IPS-15b (cell line): ENCODE results near the gene RGL3.
A peak's percentile ranks its signal among the peaks of the same experiment; 100 is the strongest.

Experiments
- H3K27me3 ChIP-seq: one replicate; pipeline ENCODE4 v1.6.1; 2013; ENCODE audit warnings: low read length; ENCODE audit not compliant: control insufficient read depth, insufficient read depth
- H3K36me3 ChIP-seq: one replicate; pipeline ENCODE4 v1.6.1; 2013; ENCODE audit warnings: low read length; ENCODE audit not compliant: control insufficient read depth, insufficient read depth
- H3K4me1 ChIP-seq: one replicate; pipeline ENCODE4 v1.6.1; 2013; ENCODE audit warnings: mild to moderate bottlenecking, low read length; ENCODE audit not compliant: control insufficient read depth, insufficient read depth
- H3K4me3 ChIP-seq: one replicate; pipeline ENCODE4 v1.5.1; 2013; ENCODE audit warnings: low read depth, low read length
- H3K9ac ChIP-seq: one replicate; pipeline ENCODE4 v1.6.1; 2013; ENCODE audit warnings: low read depth, mild to moderate bottlenecking, low read length
- H3K9me3 ChIP-seq: one replicate; pipeline ENCODE4 v1.6.1; 2013; ENCODE audit warnings: mild to moderate bottlenecking, low read length; ENCODE audit not compliant: control insufficient read depth, insufficient read depth

RGL3 gene

GRCh38 chr19:11375143-11375948 lies 43.8 kb downstream of the RGL3 start:
- H3K4me3 ChIP-seq: peak overlapping the region; percentile 84
- H3K36me3 ChIP-seq: peaks cover 6% of the 10 kb centered on the region
- no peaks in the 10 kb centered on the region for H3K9me3 ChIP-seq
- peaks cover 2% of the 10 kb centered on the region for H3K4me1 ChIP-seq
- no peaks in the 10 kb centered on the region for H3K27me3 ChIP-seq
- H3K9ac ChIP-seq: peak overlapping the region; percentile 79

DNA sequence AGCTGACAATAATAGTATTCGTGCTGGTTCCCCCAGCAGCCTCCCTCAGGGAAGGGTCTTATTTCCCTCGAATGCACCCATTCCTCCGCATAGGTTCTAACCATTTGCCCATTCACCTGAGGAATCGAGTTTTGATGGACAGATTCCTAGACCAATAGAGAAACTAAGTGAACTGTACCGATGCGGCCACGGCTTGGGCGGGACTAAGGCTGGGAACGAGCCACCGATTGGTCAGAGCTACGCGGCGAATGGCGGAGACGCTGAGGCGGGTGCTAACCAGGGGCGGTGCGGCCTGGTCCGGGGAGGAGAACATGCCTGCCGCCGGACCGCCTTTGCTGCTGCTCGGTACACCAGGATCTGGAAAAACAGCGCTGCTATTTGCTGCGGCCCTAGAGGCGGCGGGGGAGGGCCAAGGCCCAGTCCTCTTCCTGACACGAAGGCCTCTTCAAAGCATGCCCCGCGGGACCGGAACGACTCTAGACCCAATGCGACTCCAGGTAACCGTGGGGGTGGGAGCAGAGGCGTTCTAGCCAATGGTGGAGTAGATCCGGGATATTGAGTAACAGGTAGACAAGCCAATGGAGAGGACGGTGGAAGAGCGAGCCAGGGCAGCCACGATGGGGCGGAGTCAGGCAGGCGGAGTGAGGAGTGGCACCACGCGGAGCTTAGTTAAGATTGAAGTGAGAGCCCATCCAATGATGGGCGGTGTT lies 44.5 kb downstream of the RGL3 start, which contains the start of gene SWSAP1:
TSS of gene SWSAP1 (plus strand) at position 234 of the 710 bp plus-strand sequence. CDS start at position 249, 15 bp downstream.
- no peaks in the 10 kb centered on the region for H3K9me3 ChIP-seq
- H3K4me1 ChIP-seq: peaks cover 2% of the 10 kb centered on the region
- H3K36me3 ChIP-seq: peaks cover 6% of the 10 kb centered on the region
- no peaks in the 10 kb centered on the region for H3K27me3 ChIP-seq
- peak within 1 kb of the TSS; percentile 84 for H3K4me3 ChIP-seq
- H3K9ac ChIP-seq: peak within 1 kb of the TSS; percentile 88

GRCh38 chr19:11373885-11374432 lies 45.2 kb downstream of the RGL3 start:
- Histone ChIP-seq H3K27me3 (no peaks in the 10 kb centered on the region), H3K9me3 (no peaks in the 10 kb centered on the region), H3K9ac (no peak overlapping the region), H3K4me3 (peak overlapping the region; percentile 77), H3K4me1 (peaks cover 2% of the 10 kb centered on the region), H3K36me3 (peaks cover 6% of the 10 kb centered on the region)

DNA sequence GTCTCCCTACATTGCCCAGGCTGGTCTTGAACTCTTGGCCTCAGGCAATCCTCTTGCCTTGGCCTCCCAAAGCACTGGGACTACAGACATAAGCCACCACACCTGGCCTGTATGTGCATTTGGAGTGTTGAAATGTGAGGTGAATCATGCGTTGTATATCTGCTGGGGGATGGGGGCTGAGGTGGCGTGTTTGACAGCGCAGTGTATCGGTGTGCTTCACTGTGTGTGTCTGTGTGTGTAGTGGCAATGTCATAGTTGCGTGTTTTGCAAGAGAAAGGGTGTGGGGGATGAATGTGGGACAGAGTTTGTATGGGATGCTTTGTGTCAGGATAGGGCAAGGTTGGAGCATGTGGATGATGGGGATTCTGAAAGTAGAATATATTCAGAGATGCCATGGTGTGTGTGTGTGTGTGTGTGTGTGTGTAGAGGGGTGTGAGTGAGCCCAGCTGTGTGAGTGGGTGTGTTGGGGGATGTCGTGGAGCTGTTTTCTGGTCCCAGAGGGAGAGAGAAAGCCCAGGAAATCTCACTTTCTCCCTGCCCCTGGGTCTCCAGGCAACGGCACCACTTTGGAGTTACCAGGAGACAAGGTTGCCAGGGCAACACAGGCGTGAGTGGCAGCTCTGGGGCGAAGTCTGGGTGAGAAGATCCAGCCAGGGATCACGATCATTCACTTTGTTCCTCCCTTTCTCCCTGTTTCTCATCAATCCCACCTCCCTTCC lies 45.8 kb downstream of the RGL3 start:
- Histone ChIP-seq H3K9ac (no peak overlapping the region), H3K36me3 (peaks cover 6% of the 10 kb centered on the region), H3K27me3 (no peaks in the 10 kb centered on the region), H3K9me3 (no peaks in the 10 kb centered on the region), H3K4me3 (peak overlapping the region; percentile 77), H3K4me1 (no peaks in the 10 kb centered on the region)

DNA sequence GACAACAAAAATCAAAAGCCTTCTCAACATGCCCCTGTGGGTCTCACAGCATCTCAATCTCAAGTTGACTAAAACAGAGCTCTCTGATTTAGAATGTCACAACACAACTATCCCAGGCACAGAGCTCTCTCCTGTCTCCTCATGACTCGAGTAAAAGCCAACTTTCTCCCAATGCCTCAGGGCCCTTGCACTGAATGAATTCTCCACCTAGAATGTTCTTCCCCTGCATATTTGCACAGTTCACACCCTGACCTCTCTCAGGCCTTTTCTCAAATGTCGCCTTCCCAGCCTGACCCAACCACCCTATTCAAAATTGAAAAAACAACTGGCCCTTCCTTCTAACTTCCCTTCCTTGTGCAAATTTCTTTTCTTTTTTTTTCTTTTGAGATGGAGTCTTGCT lies 48.4 kb downstream of the RGL3 start:
- no peak overlapping the region for H3K4me3 ChIP-seq

DNA sequence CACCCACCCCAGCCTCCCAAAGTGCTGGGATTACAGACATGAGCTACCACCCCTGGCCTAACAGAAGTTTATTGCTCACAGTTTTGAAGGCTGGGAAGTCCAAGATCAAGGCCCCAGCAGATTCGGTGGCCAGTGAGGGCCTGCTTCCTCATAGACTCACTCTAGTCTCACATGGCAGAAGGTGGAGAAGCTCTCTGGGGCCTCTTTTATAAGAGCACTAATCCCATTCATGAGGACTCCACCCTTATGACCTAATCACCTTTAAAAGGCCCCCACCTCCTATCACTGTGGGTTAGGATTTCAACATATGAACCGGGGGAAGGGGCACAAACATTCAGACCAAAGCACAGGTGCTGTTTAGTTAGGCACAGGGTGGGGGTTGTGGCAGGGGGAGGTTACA lies 51.6 kb downstream of the RGL3 start:
- peaks cover 5% of the 10 kb centered on the region for H3K36me3 ChIP-seq
- H3K27me3 ChIP-seq: no peaks in the 10 kb centered on the region
- H3K9me3 ChIP-seq: no peaks in the 10 kb centered on the region
- H3K4me3 ChIP-seq: no peak overlapping the region
- H3K4me1 ChIP-seq: no peaks in the 10 kb centered on the region
- H3K9ac ChIP-seq: no peak overlapping the region

More for the DNA sequence above, 48.4 kb downstream of the RGL3 start:
- H3K9me3 ChIP-seq: no peaks in the 10 kb centered on the region
- H3K9ac ChIP-seq: no peak overlapping the region
- no peaks in the 10 kb centered on the region for H3K27me3 ChIP-seq
- H3K4me1 ChIP-seq: no peaks in the 10 kb centered on the region
- peaks cover 4% of the 10 kb centered on the region for H3K36me3 ChIP-seq

DNA sequence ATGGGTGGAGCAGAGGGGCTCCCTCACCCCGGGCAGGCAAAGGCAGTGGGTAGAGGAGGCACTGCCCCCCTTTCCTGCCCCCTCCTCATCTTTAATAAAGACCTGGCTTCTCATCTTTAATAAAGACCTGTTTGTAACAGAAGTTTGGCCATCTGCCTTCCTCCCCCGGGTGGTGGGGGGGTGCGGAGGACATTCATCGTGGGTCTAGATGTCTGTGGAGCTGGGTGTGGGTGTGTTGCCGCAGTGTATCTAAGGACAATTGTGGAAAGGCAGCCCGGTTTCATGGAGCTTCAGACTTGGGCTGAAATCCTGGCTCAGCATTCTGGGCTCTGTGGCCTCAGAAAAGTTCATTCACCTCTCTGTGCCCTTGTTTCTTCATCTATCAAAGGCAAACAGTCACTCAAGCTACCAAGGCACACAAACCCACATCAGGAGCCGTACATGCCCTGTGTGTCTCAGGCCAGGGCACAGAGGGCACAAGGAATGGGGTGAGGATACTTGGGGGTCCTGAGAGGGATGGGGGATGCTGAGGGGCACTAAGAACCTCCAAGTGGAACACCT lies 53.5 kb downstream of the RGL3 start:
- H3K36me3 ChIP-seq: peaks cover 3% of the 10 kb centered on the region
- H3K4me1 ChIP-seq: no peaks in the 10 kb centered on the region
- H3K27me3 ChIP-seq: no peaks in the 10 kb centered on the region
- no peaks in the 10 kb centered on the region for H3K9me3 ChIP-seq
- no peak overlapping the region for H3K4me3 ChIP-seq
- H3K9ac ChIP-seq: no peak overlapping the region

DNA sequence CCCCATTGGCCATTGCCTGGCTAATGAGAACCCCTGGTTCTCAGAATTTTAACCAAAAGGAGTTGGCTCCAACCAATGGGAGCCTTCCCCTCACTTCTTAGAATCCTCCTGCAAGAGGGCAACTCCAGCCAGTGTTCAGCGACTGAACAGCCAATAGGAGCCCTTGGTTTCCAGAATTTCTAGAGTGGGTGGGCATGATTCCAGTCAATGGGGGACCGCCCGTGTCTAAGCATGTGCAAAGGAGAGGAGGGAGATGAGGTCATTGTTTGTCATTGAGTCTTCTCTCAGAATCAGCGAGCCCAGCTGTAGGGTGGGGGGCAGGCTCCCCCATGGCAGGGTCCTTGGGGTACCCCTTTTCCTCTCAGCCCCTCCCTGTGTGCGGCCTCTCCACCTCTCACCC lies 54.2 kb downstream of the RGL3 start:
- H3K4me1 ChIP-seq: no peaks in the 10 kb centered on the region
- no peaks in the 10 kb centered on the region for H3K9me3 ChIP-seq
- no peak overlapping the region for H3K4me3 ChIP-seq
- H3K27me3 ChIP-seq: no peaks in the 10 kb centered on the region
- peaks cover 3% of the 10 kb centered on the region for H3K36me3 ChIP-seq
- no peak overlapping the region for H3K9ac ChIP-seq

DNA sequence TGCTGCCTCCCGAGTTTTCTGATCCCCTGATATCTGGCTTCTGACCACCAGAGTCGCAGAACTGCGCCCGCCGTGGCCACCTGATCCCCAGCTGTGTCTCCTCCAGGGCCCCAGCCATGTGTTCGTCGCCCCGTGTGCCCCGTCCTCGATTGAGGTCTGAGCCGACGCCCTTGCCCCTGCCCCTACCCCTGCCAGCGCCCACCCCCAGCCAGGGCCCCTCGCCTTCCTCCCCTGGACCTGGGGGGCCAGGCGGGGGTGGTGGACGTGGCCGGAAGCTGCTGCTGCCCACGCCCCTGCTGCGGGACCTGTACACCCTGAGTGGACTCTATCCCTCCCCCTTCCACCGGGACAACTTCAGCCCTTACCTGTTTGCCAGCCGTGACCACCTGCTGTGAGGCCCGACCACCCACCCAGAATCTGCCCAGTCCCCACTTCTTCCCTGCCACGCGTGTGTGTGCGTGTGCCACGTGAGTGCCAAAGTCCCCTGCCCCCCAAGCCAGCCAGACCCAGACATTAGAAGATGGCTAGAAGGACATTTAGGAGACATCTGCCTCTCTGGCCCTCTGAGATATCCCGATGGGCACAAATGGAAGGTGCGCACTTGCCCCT lies 54.7 kb downstream of the RGL3 start:
- H3K27me3 ChIP-seq: no peaks in the 10 kb centered on the region
- H3K4me1 ChIP-seq: no peaks in the 10 kb centered on the region
- H3K9ac ChIP-seq: no peak overlapping the region
- H3K9me3 ChIP-seq: no peaks in the 10 kb centered on the region
- H3K4me3 ChIP-seq: no peak overlapping the region
- peaks cover 3% of the 10 kb centered on the region for H3K36me3 ChIP-seq

GRCh38 chr19:11363881-11364280 lies 55.2 kb downstream of the RGL3 start:
- Histone ChIP-seq H3K27me3 (no peaks in the 10 kb centered on the region), H3K4me3 (no peak overlapping the region), H3K9me3 (no peaks in the 10 kb centered on the region), H3K36me3 (peaks cover 3% of the 10 kb centered on the region), H3K9ac (no peak overlapping the region), H3K4me1 (no peaks in the 10 kb centered on the region)
